ENCODE data around the gene PAXX. TPM values are rescaled to one million over a fixed set of nuclear protein-coding genes. Genes with fewer than 3 reads are reported as not detected.

The PAXX gene
- total RNA-seq, 1 donor from 2014 or later, result 84.9 TPM

DNA sequence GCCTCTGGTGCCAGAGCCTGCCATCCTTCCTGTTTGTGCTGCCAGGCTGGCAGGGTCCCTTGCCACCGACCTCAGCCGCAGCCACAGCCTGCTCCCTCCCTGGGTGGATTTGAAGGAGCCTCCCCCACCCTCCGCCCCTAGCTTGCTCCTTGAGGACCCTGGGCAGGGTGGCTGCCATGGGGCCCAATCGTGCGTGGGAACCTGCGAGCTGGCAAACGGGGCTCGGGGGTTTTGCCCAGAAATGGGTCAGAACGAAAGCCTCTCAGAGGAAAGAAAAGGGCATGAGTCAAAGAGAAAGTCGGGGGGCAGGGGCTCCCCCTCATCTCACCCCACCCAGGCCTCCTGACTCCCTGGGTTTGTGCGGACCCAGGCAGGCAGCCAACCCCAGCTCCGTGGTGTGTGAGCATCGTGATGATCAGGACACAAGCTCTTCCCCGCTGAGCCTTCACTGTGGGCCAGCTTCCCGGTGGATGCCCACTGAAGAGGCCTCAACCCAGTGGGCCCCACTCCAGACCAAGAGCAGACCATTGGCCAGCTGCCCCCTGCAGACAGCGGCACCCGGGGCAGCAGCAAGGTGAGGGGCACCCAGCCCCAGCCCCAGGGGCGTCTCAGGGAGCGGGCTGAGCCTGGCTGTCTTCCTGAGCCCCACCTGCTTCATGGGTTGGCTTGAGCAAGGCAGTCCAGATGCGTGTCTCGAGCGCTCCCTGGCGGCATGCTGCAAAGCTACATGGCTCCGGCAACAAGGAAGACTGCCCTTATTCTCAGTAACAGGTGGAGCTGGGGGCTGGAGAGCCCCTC lies 42.7 kb downstream of the PAXX start:
- TF ChIP-seq, protein P1, sequence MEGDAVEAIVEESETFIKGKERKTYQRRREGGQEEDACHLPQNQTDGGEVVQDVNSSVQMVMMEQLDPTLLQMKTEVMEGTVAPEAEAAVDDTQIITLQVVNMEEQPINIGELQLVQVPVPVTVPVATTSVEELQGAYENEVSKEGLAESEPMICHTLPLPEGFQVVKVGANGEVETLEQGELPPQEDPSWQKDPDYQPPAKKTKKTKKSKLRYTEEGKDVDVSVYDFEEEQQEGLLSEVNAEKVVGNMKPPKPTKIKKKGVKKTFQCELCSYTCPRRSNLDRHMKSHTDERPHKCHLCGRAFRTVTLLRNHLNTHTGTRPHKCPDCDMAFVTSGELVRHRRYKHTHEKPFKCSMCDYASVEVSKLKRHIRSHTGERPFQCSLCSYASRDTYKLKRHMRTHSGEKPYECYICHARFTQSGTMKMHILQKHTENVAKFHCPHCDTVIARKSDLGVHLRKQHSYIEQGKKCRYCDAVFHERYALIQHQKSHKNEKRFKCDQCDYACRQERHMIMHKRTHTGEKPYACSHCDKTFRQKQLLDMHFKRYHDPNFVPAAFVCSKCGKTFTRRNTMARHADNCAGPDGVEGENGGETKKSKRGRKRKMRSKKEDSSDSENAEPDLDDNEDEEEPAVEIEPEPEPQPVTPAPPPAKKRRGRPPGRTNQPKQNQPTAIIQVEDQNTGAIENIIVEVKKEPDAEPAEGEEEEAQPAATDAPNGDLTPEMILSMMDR (conservative IDR thresholded peaks at IDR 0.05), result peak; percentile 84
- Mint-ChIP-seq H3K27me3 (ENCODE audit: low read depth) (no peaks in the 10 kb centered on the region), H3K27ac (ENCODE audit: unreplicated experiment) (no peak overlapping the region), H3K9me3 (no peaks in the 10 kb centered on the region), H3K36me3 (ENCODE audit: low read depth) (no peaks in the 10 kb centered on the region), H3K4me3 (no peak overlapping the region), H3K4me1 (no peaks in the 10 kb centered on the region)
- peak; percentile 84 for DNase-seq (ENCODE audit: low read depth, low spot score)

DNA sequence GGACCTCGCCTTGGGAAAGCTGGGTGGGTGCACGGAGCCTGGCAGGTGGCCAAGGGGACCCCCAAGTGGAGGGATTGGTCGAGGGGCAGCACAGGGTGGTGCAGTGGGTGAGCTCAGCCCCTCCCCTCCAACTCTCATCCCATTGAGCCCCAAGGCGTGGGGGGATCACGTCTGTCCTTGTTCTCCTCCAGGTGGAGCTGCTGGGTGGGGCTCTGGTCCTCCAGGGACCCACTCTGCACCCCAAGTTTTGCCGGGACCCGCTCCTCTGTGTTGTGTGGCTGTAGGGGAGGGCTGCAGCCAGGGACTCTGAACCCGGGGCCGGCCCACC lies 43.2 kb downstream of the PAXX start:
- no peak overlapping the region for H3K27ac Mint-ChIP-seq (ENCODE audit: unreplicated experiment)
- TF ChIP-seq, protein P1 (conservative IDR thresholded peaks at IDR 0.05), result peak; percentile 21
- no peaks in the 10 kb centered on the region for H3K27me3 Mint-ChIP-seq (ENCODE audit: low read depth)
- no peaks in the 10 kb centered on the region for H3K4me1 Mint-ChIP-seq
- no peak overlapping the region for H3K4me3 Mint-ChIP-seq
- no peaks in the 10 kb centered on the region for H3K9me3 Mint-ChIP-seq
- H3K36me3 Mint-ChIP-seq (ENCODE audit: low read depth), result no peaks in the 10 kb centered on the region
- DNase-seq (ENCODE audit: low read depth, low spot score), result no peak

DNA sequence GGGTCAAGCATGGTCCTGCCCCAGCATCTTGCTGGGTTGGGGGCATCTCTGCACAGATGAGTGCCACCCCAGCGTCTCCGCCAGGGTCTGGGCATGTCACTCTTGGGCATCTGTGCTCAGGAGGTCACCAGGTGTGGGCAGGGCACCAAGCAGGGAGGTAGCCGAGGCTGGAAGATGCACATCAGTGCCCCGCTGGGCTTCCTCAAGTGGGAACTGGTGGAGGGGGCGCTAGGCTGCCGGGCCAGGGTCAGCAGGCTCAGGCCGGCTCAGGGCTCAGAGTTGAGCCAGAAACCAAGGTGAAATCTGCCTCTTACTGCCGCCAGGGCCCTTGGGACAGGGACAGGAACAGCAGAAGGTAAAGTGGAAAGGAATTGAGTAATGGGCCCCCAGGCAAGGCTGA lies 43.7 kb downstream of the PAXX start:
- no peaks in the 10 kb centered on the region for H3K9me3 Mint-ChIP-seq
- no peaks in the 10 kb centered on the region for H3K36me3 Mint-ChIP-seq (ENCODE audit: low read depth)

DNA sequence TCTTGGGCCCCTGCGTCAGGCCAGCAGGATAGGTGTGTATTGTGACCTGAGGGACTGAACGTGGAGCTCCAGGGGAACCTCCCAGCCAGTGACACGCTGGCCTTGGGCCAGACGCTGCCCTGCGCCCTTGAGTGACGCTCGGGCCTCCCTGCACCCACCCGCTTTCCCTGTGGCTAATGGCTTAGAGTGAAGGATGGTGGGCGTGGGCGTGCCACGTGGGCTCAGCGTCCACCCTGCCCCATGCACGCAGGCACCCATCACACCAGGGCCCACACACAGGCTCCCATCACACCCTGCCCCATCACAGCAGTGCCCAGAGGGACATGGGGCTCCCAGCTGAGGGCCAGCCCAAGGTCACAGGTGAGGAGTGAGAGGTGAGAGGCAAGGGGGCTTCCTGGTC lies 44.8 kb downstream of the PAXX start:
- Mint-ChIP-seq H3K27ac (ENCODE audit: unreplicated experiment) (no peak overlapping the region), H3K27me3 (ENCODE audit: low read depth) (no peaks in the 10 kb centered on the region), H3K9me3 (no peaks in the 10 kb centered on the region), H3K36me3 (ENCODE audit: low read depth) (no peaks in the 10 kb centered on the region), H3K4me1 (no peaks in the 10 kb centered on the region), H3K4me3 (no peak overlapping the region)
- TF ChIP-seq, protein P1 (conservative IDR thresholded peaks at IDR 0.05), result no peak
- DNase-seq (ENCODE audit: low read depth, low spot score), result no peak

More for the DNA sequence above, 43.7 kb downstream of the PAXX start:
- TF ChIP-seq, protein P1 (conservative IDR thresholded peaks at IDR 0.05), result no peak
- H3K4me3 Mint-ChIP-seq, result no peak overlapping the region
- H3K4me1 Mint-ChIP-seq, result no peaks in the 10 kb centered on the region
- H3K27ac Mint-ChIP-seq (ENCODE audit: unreplicated experiment), result no peak overlapping the region
- DNase-seq (ENCODE audit: low read depth, low spot score), result no peak
- H3K27me3 Mint-ChIP-seq (ENCODE audit: low read depth), result no peaks in the 10 kb centered on the region

DNA sequence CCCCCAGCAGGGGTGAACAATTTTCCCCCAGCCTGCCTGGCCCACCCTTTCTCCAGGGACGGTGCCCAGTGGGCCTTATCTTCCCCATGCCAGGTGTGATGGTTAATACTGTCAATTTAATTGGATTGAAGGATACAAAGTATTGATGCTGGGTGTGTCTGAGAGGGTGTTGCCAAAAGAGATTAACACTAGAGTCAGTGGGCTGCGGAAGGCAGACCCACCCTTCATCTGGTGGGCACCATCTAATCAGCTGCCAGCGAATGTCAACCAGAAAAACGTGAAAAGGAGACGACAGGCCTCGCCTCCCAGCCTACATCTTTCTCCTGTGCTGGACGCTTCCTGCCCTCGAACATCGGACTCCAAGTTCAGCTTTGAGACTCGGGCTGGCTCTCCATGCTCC lies 45.3 kb downstream of the PAXX start:
- no peaks in the 10 kb centered on the region for H3K4me1 Mint-ChIP-seq
- DNase-seq (ENCODE audit: low read depth, low spot score), result no peak
- no peak overlapping the region for H3K4me3 Mint-ChIP-seq
- H3K27me3 Mint-ChIP-seq (ENCODE audit: low read depth), result no peaks in the 10 kb centered on the region
- H3K36me3 Mint-ChIP-seq (ENCODE audit: low read depth), result no peaks in the 10 kb centered on the region
- no peaks in the 10 kb centered on the region for H3K9me3 Mint-ChIP-seq
- H3K27ac Mint-ChIP-seq (ENCODE audit: unreplicated experiment), result no peak overlapping the region
- TF ChIP-seq, protein P1 (conservative IDR thresholded peaks at IDR 0.05), result no peak

Data from neural crest cell (in vitro differentiated cells).